K562 (cell line): ENCODE measurements around the gene CYB5B. TPM values are rescaled to one million over a fixed set of nuclear protein-coding genes. Genes with fewer than 3 reads are reported as not detected.

Experiments
- ATAC-seq: fragments of 200-7000 bp; cut with Tn5 transposase; 3 replicates; pipeline ENCODE4 v1.9.1; 2020; ENCODE audit warnings: moderate library complexity
- BruUV-seq: library from RNA; stranded (reverse); fragments of 400-500 nt; replicated peaks from 2 replicates; lab custom pipeline; 2021; lab: Mats Ljungman, UMichigan
- CTCF ChIA-PET: fragments of 300-600 bp; formaldehyde crosslinking; extraction: SDS; loops from one replicate; lab custom pipeline; 2021; ENCODE audit warnings: low intra/inter-chr PET ratio; lab: Yijun Ruan, JAX
- POLR2A ChIA-PET: fragments of 300-600, 350-650 bp; sonication (Branson Sonifier 250); formaldehyde crosslinking; extraction: SDS; loops from one replicate; lab custom pipeline; 2021; ENCODE audit warnings: antibody characterized with exemption, inconsistent platforms; lab: Yijun Ruan, JAX
- DNase-seq, 4 experiments: peaks; one replicate each; pipeline versions ENCODE4 v3.0.0 to v3.0.0-alpha.2; 2011 to 2018; ENCODE audit warnings: low spot score in 3 of 4, mixed read lengths in 3 of 4; ENCODE audit errors: extremely low read depth in 1 of 4
- FAIRE-seq: peaks from 2 replicates; lab custom pipeline; 2011; peaks lifted over from hg19 to GRCh38; lab: Jason Lieb, UNC
- H2AFZ ChIP-seq: 2 replicates; pipeline ENCODE4 v1.6.0; 2011; ENCODE audit warnings: low read depth, low read length, control low read depth, inconsistent platforms
- H3K27ac ChIP-seq: fragments of 200-600 bp; 3 replicates; pipeline ENCODE4 v1.8.0; 2011; ENCODE audit warnings: low read depth, mild to moderate bottlenecking, control low read depth, inconsistent platforms, low read length, moderate library complexity, mixed read lengths; ENCODE audit errors: extremely low read depth
- H3K27me3 ChIP-seq, 2 experiments: fragments of 300-600 bp in 1 of 2; 2 replicates in 1 of 2; 3 replicates in 1 of 2; pipeline versions ENCODE4 v1.6.0 to v1.8.0; 2011; ENCODE audit warnings: inconsistent platforms in 2 of 2, low read length in 2 of 2, mild to moderate bottlenecking in 1 of 2, mixed read lengths in 1 of 2, moderate library complexity in 1 of 2; ENCODE audit not compliant: control insufficient read depth in 2 of 2, insufficient read depth in 2 of 2
- H3K36me3 ChIP-seq: fragments of 300-600 bp; 3 replicates; pipeline ENCODE4 v1.8.0; 2011; ENCODE audit warnings: mild to moderate bottlenecking, low read length, inconsistent platforms; ENCODE audit not compliant: control insufficient read depth, insufficient read depth
- H3K4me1 ChIP-seq, 2 experiments: fragments of 200-600 bp in 1 of 2; replicated peaks in 1 of 2; 2 replicates in 1 of 2; 3 replicates in 1 of 2; pipeline versions ENCODE4 v1.5.1 to v1.8.0; 2011; ENCODE audit warnings: inconsistent platforms in 2 of 2, low read length in 2 of 2, mild to moderate bottlenecking in 1 of 2, mixed read lengths in 1 of 2, moderate library complexity in 1 of 2; ENCODE audit not compliant: control insufficient read depth in 2 of 2, insufficient read depth in 2 of 2
- H3K4me2 ChIP-seq: 2 replicates; pipeline ENCODE4 v1.6.1; 2011; ENCODE audit warnings: low read length, control low read depth, inconsistent platforms, mixed read lengths; ENCODE audit not compliant: insufficient read depth
- H3K4me3 ChIP-seq: fragments of 200-600 bp; sonication (generic), shearing (Covaris generic); 2 replicates; pipeline ENCODE4 v1.5.1; 2016; ENCODE audit warnings: control low read depth, inconsistent platforms
- H3K79me2 ChIP-seq: fragments of 200-600 bp; 3 replicates; pipeline ENCODE4 v1.8.0; 2011; ENCODE audit warnings: low read length, inconsistent platforms; ENCODE audit not compliant: control insufficient read depth, insufficient read depth
- H3K9ac ChIP-seq, 2 experiments: 2 replicates each; pipeline versions ENCODE4 v1.6.0 to v1.6.1; 2011; ENCODE audit warnings: low read depth in 2 of 2, low read length in 2 of 2, control low read depth in 1 of 2, inconsistent platforms in 1 of 2, mild to moderate bottlenecking in 1 of 2, mixed read lengths in 1 of 2; ENCODE audit not compliant: insufficient read depth in 1 of 2
- H3K9me1 ChIP-seq: one replicate; pipeline ENCODE4 v1.6.0; 2011; ENCODE audit warnings: inconsistent platforms, mild to moderate bottlenecking, low read length, moderate library complexity; ENCODE audit not compliant: control insufficient read depth, insufficient read depth
- H3K9me3 ChIP-seq: replicated peaks from 2 replicates; pipeline ENCODE4 v1.5.1; 2011; ENCODE audit warnings: low read depth, low read length, inconsistent platforms; ENCODE audit not compliant: control insufficient read depth, insufficient read depth
- H4K20me1 ChIP-seq: replicated peaks from 2 replicates; pipeline ENCODE4 v1.6.1; 2011; ENCODE audit warnings: low read length, inconsistent platforms, mixed read lengths; ENCODE audit not compliant: control insufficient read depth, insufficient read depth
- AFF4 ChIP-seq: sonication (generic); formaldehyde crosslinking; IDR thresholded peaks from 2 replicates; pipeline ENCODE4 v1.8.0; 2023; ENCODE audit warnings: mild to moderate bottlenecking, missing genetic modification reagents
- COPS2 ChIP-seq: fragments of 450-650 bp; conservative IDR thresholded peaks from 2 replicates; pipeline ENCODE4 v1.6.1; 2016; ENCODE audit warnings: mild to moderate bottlenecking, moderate library complexity
- KDM4B ChIP-seq, 2 experiments: fragments of 450-650 bp in 1 of 2; sonication (generic) in 1 of 2; IDR thresholded peaks; 2 replicates each; pipeline ENCODE4 v1.6.1; 2016 to 2017; ENCODE audit warnings: borderline replicate concordance in 2 of 2, antibody characterized with exemption in 1 of 2, low read depth in 1 of 2, mild to moderate bottlenecking in 1 of 2
- ZFPM2 ChIP-seq: fragments of 250-450 bp; sonication (Bioruptor Pico); IDR thresholded peaks from 2 replicates; pipeline ENCODE4 v1.5.1; 2022; ENCODE audit warnings: mild to moderate bottlenecking
- WGBS: fragments of 100-300 bp; shearing (Covaris generic); methylation state at CpG from one replicate; pipeline ENCODE4 v1.1.6; 2016; ENCODE audit warnings: low coverage, mixed read lengths; ENCODE audit not compliant: insufficient coverage; ENCODE audit errors: missing lambda C conversion rate; 5-methylcytosine and 5-hydroxymethylcytosine counted together
- in situ Hi-C: fragments of 300-500 bp; cut with MboI; formaldehyde crosslinking; loops from 4 replicates; pipeline ENCODE4 v1.15.0; 2018; ENCODE audit warnings: inconsistent platforms, mixed read lengths
- intact Hi-C: fragments of 100-400 bp; cut with micrococcal nuclease; formaldehyde crosslinking; loops from 2 replicates; pipeline ENCODE4 v1.14.2; 2022
- polyA plus RNA-seq, 8 experiments: library from polyadenylated mRNA; depleted of rRNA in 4 of 8; stranded (reverse) in 5 of 8; unstranded in 3 of 8; fragments of >200 nt; fragmentation: Nextera tagmentation in 2 of 8; fragmentation: Illumina TruSeq in 1 of 8; extraction: Ambion mirVana in 2 of 8; extraction: Trizol in 1 of 8; gene quantifications; 2 replicates each; pipeline versions ENCODE4 v1.2.1 to v1.2.3, GENCODE V29; 2011 to 2014; ENCODE audit warnings: inconsistent platforms in 1 of 8, missing spikeins in 1 of 8
- total RNA-seq, 7 experiments: library from RNA; depleted of rRNA in 6 of 7; stranded (reverse); fragments of >200 nt in 6 of 7; fragmentation: Illumina TruSeq in 2 of 7; extraction: Trizol in 2 of 7; gene quantifications; 2 replicates each; pipeline versions ENCODE4 v1.2.1 to v1.2.3, GENCODE V29; 2011 to 2021; ENCODE audit warnings: low replicate concordance in 1 of 7

Gene CYB5B
- total and polyA plus RNA-seq, 9 of the 15 experiments (the other 6 are each of a cell fraction or from before 2014, with no cell fraction given), result 29.9 to 274 (median 136) TPM

GRCh38 chr16:69405757-69406156 is 18.7 kb upstream of the CYB5B start:
- H3K27ac ChIP-seq, result no peak overlapping the region
- no peaks in the 10 kb centered on the region for H4K20me1 ChIP-seq
- ChIA-PET POLR2A (interaction anchor here (0.8 kb wide), 1 partner anchor 10 kb away, joined by 3 read pairs; no protein-coding TSS in a partner anchor), CTCF (no interaction called here)
- WGBS, result 74% methylated on average over 5 of the region's 5 CpGs
- no peak overlapping the region for H3K4me2 ChIP-seq
- TF ChIP-seq COPS2 (no peak), KDM4B (IDR thresholded peaks at IDR 0.05; ENCODE audit: borderline replicate concordance in 2 of 2, low read depth in 1 of 2) (no peak), ZFPM2 (CRISPR knock-in tag) (no peak), AFF4 (CRISPR knock-in tag) (no peak)
- ATAC-seq (no peak), FAIRE-seq (no peak), DNase-seq (no peak)
- H3K4me1 ChIP-seq, result peaks cover 11 to 22% of the 10 kb centered on the region in 2 experiments
- no peak overlapping the region for H3K4me3 ChIP-seq
- H3K79me2 ChIP-seq, result no peaks in the 10 kb centered on the region
- H3K9ac ChIP-seq, result no peak overlapping the region
- H3K36me3 ChIP-seq, result no peaks in the 10 kb centered on the region
- H3K27me3 ChIP-seq, result no peaks in the 10 kb centered on the region
- intact Hi-C loops, result no loop called here
- H3K9me1 ChIP-seq, result no peaks in the 10 kb centered on the region
- in situ Hi-C loops, result no loop called here
- BruUV-seq, result no TSS peak
- H3K9me3 ChIP-seq, result no peaks in the 10 kb centered on the region
- H2AFZ ChIP-seq, result 0 out of 2 replicates have a peak overlapping the region, but pooled peaks have one; percentile 5
